ENCODE results near the gene PATL2.
"Not testable (repeated sequence)": the region's sequence is repeated elsewhere in the genome, so short reads cannot be mapped to it uniquely, and the experiment has no call there.

Gene PATL2

DNA sequence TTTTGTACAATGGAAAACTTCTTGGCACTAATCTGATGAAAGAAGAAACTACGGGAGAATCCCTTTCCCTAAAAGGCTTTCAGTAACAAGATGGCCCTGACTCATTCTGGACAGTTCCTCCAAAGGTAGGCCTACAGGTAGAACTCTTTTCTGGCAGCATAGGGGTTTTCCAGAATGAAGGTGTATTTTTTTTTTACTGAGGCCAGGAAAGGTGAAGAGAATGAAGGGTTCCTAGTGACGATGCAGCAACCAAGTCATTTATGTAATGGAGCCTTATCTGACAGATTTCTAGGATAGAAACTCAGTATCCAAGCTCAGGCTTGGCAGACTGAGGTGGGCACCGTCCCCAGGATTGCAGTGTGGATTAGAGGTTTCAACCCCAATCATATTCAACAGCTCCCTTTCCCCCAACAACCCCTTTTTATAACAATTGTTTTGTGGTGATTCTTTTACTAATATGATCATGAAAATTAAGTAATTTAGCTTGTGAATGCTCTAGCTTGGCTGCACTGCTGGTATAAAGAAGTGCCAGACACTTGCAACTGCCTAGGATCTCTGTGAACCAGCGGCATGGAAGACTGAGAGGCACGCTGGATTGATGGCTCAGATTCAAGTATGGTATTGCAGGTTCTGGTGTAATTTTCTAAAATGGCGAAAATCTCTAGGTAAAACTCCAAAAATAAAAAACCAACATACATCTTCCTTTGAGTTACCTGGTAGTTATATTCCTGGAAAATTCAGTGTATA, 16.5 kb upstream of the PATL2 start:
- TF ChIP-seq, protein P1, sequence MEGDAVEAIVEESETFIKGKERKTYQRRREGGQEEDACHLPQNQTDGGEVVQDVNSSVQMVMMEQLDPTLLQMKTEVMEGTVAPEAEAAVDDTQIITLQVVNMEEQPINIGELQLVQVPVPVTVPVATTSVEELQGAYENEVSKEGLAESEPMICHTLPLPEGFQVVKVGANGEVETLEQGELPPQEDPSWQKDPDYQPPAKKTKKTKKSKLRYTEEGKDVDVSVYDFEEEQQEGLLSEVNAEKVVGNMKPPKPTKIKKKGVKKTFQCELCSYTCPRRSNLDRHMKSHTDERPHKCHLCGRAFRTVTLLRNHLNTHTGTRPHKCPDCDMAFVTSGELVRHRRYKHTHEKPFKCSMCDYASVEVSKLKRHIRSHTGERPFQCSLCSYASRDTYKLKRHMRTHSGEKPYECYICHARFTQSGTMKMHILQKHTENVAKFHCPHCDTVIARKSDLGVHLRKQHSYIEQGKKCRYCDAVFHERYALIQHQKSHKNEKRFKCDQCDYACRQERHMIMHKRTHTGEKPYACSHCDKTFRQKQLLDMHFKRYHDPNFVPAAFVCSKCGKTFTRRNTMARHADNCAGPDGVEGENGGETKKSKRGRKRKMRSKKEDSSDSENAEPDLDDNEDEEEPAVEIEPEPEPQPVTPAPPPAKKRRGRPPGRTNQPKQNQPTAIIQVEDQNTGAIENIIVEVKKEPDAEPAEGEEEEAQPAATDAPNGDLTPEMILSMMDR (IDR thresholded peaks at IDR 0.05; ENCODE audit: low read depth, low read length, missing control alignments) = no peak
- H3K36me3 ChIP-seq (replicated peaks) = peaks cover 2% of the 10 kb centered on the region
- H3K27ac ChIP-seq = peak overlapping the region; percentile 93
- no peak overlapping the region for H3K4me3 ChIP-seq (ENCODE audit: low read depth, low read length)
- in situ Hi-C loops (cut with HindIII; ENCODE audit: low pct_ligation_motif_present, low sequenced_read_pairs) = no loop called here
- DNase-seq = no peak
- H3K27me3 ChIP-seq (replicated peaks) = no peaks in the 10 kb centered on the region

DNA sequence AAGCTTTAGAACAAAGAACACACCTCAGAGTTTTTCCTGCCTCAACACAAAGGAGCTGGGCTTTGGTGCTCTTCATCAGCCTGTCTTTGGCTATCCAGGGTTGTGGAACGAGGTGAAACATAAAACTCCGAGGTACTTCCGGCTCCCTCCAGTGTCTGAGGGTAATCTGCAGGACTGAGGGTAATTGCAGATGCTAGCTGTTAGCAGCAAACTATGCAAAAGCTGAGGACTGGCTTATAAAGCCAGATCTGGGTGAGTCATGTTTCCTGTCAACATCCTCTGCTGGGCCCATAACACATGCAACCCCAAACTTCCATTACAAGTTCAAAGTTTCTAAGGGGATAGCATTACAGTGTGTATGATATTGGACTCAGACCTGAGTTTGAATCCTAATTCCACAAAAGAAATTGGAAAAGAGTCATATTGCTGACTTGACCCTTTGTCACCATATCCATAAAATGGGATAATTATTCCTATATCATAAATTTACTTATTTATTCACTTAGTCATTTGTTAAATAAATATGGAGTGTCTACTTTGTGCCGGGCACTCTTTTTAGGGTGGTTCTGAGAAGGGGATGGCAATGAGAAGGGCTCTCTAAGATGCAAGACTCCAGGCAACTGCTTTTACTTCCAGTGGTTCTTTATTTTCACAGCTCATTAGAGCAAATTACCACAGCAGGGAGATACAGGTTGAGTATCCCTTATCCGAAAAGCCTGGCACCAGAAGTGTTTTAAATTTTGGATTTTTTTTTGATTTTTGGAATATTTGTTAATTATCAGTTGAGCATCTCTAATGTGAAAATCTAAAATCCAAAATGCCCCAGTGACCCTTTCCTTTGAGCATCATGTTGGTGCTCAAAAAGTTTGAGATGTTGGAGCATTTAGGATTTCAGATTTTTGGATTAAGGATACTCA, 15.7 kb upstream of the PATL2 start:
- no peak overlapping the region for H3K4me3 ChIP-seq (ENCODE audit: low read depth, low read length)
- H3K36me3 ChIP-seq (replicated peaks) = peaks cover 2% of the 10 kb centered on the region
- H3K27me3 ChIP-seq (replicated peaks) = no peaks in the 10 kb centered on the region
- in situ Hi-C loops (cut with HindIII; ENCODE audit: low pct_ligation_motif_present, low sequenced_read_pairs) = no loop called here
- TF ChIP-seq, protein P1 (IDR thresholded peaks at IDR 0.05; ENCODE audit: low read depth, low read length, missing control alignments) = no peak
- peak overlapping the region; percentile 89 for H3K27ac ChIP-seq
- peak; percentile 92 for DNase-seq

DNA sequence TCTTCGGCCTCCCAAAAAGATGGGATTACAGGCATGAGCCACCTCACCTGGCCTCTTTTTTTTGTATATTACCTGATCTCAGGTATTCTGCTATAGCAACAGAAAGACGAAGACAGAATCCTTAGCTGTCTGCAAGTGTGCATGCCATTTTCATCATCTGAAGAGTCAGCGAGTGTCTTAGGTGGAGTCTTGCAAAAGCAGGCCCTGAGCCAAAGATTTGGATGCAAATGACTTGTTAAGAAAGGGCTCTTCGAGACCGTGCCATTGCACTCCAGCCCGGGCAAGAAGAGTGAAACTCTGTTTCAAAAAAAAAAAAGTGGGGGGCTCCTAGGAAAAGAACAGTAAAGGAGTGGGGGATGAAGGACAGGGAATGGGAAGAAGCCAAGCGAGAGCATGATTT, 15.0 kb upstream of the PATL2 start:
- H3K27me3 ChIP-seq (replicated peaks) = no peaks in the 10 kb centered on the region
- peak overlapping the region; percentile 89 for H3K27ac ChIP-seq
- TF ChIP-seq, protein P1 (IDR thresholded peaks at IDR 0.05; ENCODE audit: low read depth, low read length, missing control alignments) = no peak
- in situ Hi-C loops (cut with HindIII; ENCODE audit: low pct_ligation_motif_present, low sequenced_read_pairs) = no loop called here
- no peak for DNase-seq
- H3K4me3 ChIP-seq (ENCODE audit: low read depth, low read length) = no peak overlapping the region
- H3K36me3 ChIP-seq (replicated peaks) = no peaks in the 10 kb centered on the region

DNA sequence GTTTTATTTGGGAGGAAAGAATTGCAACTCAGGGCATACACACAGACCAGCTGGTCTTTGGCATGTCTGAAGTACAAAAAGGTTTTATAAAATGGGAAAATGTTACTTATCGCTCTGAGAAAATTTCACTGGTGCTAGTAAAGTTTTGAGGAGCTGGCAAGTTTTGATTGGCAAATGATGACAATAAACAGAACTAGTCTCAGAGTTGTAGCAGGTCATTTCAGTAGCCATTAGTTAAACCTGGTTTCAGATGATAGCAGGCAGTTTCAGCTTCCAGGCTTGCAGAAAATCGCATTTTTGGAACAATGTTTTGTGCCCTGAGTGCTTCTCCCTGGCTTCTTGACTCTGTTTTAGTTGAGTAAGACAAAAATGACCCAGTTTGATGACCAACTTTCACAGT, 10.9 kb upstream of the PATL2 start:
- in situ Hi-C loops (cut with HindIII; ENCODE audit: low pct_ligation_motif_present, low sequenced_read_pairs) = no loop called here
- Histone ChIP-seq H3K4me3 (ENCODE audit: low read depth, low read length) (no peak overlapping the region), H3K27me3 (replicated peaks) (no peaks in the 10 kb centered on the region), H3K36me3 (replicated peaks) (peaks cover 17% of the 10 kb centered on the region), H3K27ac (no peak overlapping the region)
- no peak for DNase-seq
- TF ChIP-seq, protein P1 (IDR thresholded peaks at IDR 0.05; ENCODE audit: low read depth, low read length, missing control alignments) = no peak

DNA sequence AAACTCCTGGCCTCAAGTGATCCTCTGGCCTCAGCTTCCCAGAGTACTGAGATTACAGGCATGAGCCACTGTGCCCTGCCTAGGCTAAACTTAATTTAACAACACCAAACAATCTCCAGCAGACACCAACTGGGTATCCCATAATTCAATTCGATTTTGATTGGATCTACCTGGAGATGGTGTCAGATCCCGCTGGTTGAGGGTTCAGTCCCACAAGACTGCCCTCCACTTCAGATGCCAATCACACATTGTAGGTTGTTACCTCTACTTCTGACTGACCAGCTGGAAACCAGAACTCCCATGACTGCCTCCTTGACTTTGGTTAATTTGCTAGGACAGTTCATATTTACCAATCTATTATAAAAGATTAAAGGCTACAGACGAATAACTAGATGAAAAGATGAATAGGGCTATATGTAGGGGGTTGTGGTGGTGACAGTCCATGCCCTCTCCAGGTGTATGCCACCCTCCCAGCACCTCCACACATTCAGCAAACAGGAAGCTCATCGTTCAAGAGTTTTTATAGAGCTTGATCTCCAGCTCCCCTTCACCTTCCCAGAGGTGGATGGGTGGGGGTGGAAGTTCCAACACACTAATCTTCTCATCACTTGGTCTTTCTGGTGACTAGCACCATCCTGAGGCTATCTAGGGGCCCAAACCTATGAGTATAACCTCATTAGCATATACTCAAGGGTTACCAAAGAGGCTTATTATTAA, 9.5 kb upstream of the PATL2 start:
- no peak overlapping the region for H3K27ac ChIP-seq
- no peaks in the 10 kb centered on the region for H3K27me3 ChIP-seq (replicated peaks)
- TF ChIP-seq, protein P1 (IDR thresholded peaks at IDR 0.05; ENCODE audit: low read depth, low read length, missing control alignments) = no peak
- in situ Hi-C loops (cut with HindIII; ENCODE audit: low pct_ligation_motif_present, low sequenced_read_pairs) = no loop called here
- H3K4me3 ChIP-seq (ENCODE audit: low read depth, low read length) = no peak overlapping the region
- peaks cover 31% of the 10 kb centered on the region for H3K36me3 ChIP-seq (replicated peaks)
- no peak for DNase-seq

DNA sequence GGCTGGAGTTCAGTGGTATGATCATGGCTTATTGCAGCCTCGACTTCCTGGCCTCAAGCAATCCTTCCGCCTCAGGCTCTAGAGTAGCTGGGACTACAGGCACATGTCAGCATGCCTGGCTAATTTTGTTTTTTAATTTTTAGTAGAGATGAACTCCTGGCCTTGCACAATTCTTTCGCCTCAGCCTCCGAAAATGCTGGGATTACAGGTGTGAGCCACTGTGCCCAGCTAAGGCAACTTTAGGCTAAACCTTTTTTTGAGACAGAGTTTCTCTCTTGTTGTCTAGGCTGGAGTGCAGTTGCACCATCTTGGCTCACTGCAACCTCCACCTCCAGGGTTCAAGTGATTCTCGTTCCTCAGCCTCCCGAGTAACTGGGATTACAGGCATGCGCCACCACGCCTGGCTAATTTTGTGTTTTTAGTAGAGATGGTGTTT, 8.9 kb upstream of the PATL2 start:
- H3K4me3 ChIP-seq (ENCODE audit: low read depth, low read length); H3K27ac ChIP-seq; in situ Hi-C loops (cut with HindIII; ENCODE audit: low pct_ligation_motif_present, low sequenced_read_pairs); DNase-seq; H3K27me3 ChIP-seq (replicated peaks): not testable (repeated sequence)
- H3K36me3 ChIP-seq (replicated peaks) = peaks cover 37% of the 10 kb centered on the region
